Keratinocyte (primary cell): ENCODE results near the gene LPIN1. TPM values are rescaled to one million over a fixed set of nuclear protein-coding genes. Genes with fewer than 3 reads are reported as not detected.

Experiments
- DNase-seq: peaks from one replicate; pipeline ENCODE4 v3.0.0-alpha.2; 2011; ENCODE audit warnings: low read depth, missing footprints, low spot score
- FAIRE-seq: peaks from 2 replicates; lab custom pipeline; 2011; peaks lifted over from hg19 to GRCh38; lab: Jason Lieb, UNC
- H2AFZ ChIP-seq: 2 replicates; pipeline ENCODE4 v1.6.0; 2012; ENCODE audit warnings: low read length, control low read depth, inconsistent platforms; ENCODE audit not compliant: control insufficient read depth
- H3K27ac ChIP-seq: 2 replicates; pipeline ENCODE4 v1.5.1; 2011; ENCODE audit warnings: low read length; ENCODE audit not compliant: control insufficient read depth, insufficient read depth
- H3K27me3 ChIP-seq: 3 replicates; pipeline ENCODE4 v1.6.0; 2011; ENCODE audit warnings: low read length; ENCODE audit not compliant: control insufficient read depth, insufficient read depth; ENCODE audit errors: extremely low read depth
- H3K36me3 ChIP-seq, 2 experiments: 2 replicates in 1 of 2; 3 replicates in 1 of 2; pipeline ENCODE4 v1.5.1; 2011; ENCODE audit warnings: low read length in 2 of 2, mild to moderate bottlenecking in 1 of 2; ENCODE audit not compliant: control insufficient read depth in 2 of 2, insufficient read depth in 2 of 2; ENCODE audit errors: extremely low read depth in 1 of 2
- H3K4me1 ChIP-seq: 3 replicates; pipeline ENCODE4 v1.5.1; 2011; ENCODE audit warnings: low read length; ENCODE audit not compliant: control insufficient read depth, insufficient read depth; ENCODE audit errors: extremely low read depth
- H3K4me2 ChIP-seq: 3 replicates; pipeline ENCODE4 v1.6.0; 2011; ENCODE audit warnings: low read depth, low read length; ENCODE audit not compliant: control insufficient read depth, insufficient read depth; ENCODE audit errors: extremely low read depth
- H3K4me3 ChIP-seq, 3 experiments: fragments of 200-600 bp in 1 of 3; sonication (generic) in 1 of 3; 2 replicates in 2 of 3; 3 replicates in 1 of 3; pipeline ENCODE4 v1.5.1; 2011 to 2016; ENCODE audit warnings: low read length in 3 of 3, mild to moderate bottlenecking in 3 of 3, control low read depth in 2 of 3, inconsistent platforms in 1 of 3, low read depth in 1 of 3, mixed read lengths in 1 of 3, mixed run types in 1 of 3, moderate library complexity in 1 of 3; ENCODE audit not compliant: control insufficient read depth in 2 of 3, insufficient read depth in 2 of 3; ENCODE audit errors: extremely low read depth in 1 of 3
- H3K79me2 ChIP-seq: 2 replicates; pipeline ENCODE4 v1.6.0; 2012; ENCODE audit warnings: low read length; ENCODE audit not compliant: control insufficient read depth, insufficient read depth
- H3K9ac ChIP-seq: 3 replicates; pipeline ENCODE4 v1.6.0; 2011; ENCODE audit warnings: low read length; ENCODE audit not compliant: control insufficient read depth, insufficient read depth; ENCODE audit errors: extremely low read depth
- H3K9me1 ChIP-seq: 3 replicates; pipeline ENCODE4 v1.6.0; 2011; ENCODE audit warnings: low read length; ENCODE audit not compliant: control insufficient read depth, insufficient read depth; ENCODE audit errors: extremely low read depth
- H3K9me3 ChIP-seq: 2 replicates; pipeline ENCODE4 v1.5.1; 2012; ENCODE audit warnings: low read depth, low read length; ENCODE audit not compliant: control insufficient read depth
- H4K20me1 ChIP-seq: 3 replicates; pipeline ENCODE4 v1.6.0; 2011; ENCODE audit warnings: low read length; ENCODE audit not compliant: control insufficient read depth, insufficient read depth; ENCODE audit errors: extremely low read depth
- CTCF ChIP-seq, 3 experiments: IDR thresholded peaks in 1 of 3; conservative IDR thresholded peaks in 1 of 3; optimal IDR thresholded peaks in 1 of 3; 2 replicates in 2 of 3; 3 replicates in 1 of 3; pipeline versions ENCODE3 to v1.5.1; 2011; ENCODE audit warnings: low read length in 3 of 3, mild to moderate bottlenecking in 3 of 3, moderate library complexity in 2 of 3, control low read depth in 1 of 3, inconsistent platforms in 1 of 3; ENCODE audit not compliant: insufficient read depth in 2 of 3; ENCODE audit errors: extremely low read depth in 1 of 3
- EZH2 ChIP-seq: IDR thresholded peaks from one replicate; pipeline ENCODE4 v1.6.1; 2012; ENCODE audit warnings: inconsistent platforms, mild to moderate bottlenecking, low read length, moderate library complexity
- dilution Hi-C: fragments of 300-500 bp; cut with MboI; formaldehyde crosslinking; loops from one replicate; pipeline ENCODE4 v1.7.0; 2020; ENCODE audit warnings: low sequenced_read_pairs; ENCODE audit not compliant: extremely low pct_ligation_motif_present
- polyA plus RNA-seq, 5 experiments: library from polyadenylated mRNA; depleted of rRNA in 3 of 5; stranded (reverse) in 3 of 5; stranded (forward) in 1 of 5; unstranded in 1 of 5; fragments of >200 nt; gene quantifications; 1 replicate in 1 of 5; 2 replicates in 3 of 5; 3 replicates in 1 of 5; pipeline versions ENCODE4 v1.2.1 to v1.2.3, GENCODE V29; 2011 to 2012; ENCODE audit warnings: missing spikeins in 2 of 5, low read depth in 1 of 5, low replicate concordance in 1 of 5

Gene LPIN1
- polyA plus RNA-seq, 1 donor (not counting 4 experiments of a cell fraction or from before 2014, with no cell fraction given), result 79.6 TPM

- FAIRE-seq, result no peak
- dilution Hi-C loops, result loop anchor here (25.0 kb wide), 1 partner anchor 98 kb away; no protein-coding TSS in a partner anchor
Measured at GRCh38 chr2:11785611-11785940, 39.1 kb downstream of the LPIN1 start.

GRCh38 chr2:11786191-11786590, 39.8 kb downstream of the LPIN1 start:
- no peak for FAIRE-seq
- Histone ChIP-seq H3K79me2 (peaks cover 13% of the 10 kb centered on the region), H3K9ac (no peak overlapping the region), H3K9me3 (no peaks in the 10 kb centered on the region), H3K36me3 (peaks cover 54 to 57% of the 10 kb centered on the region in 2 experiments), H3K4me3 (no peak overlapping the region), H3K27ac (no peak overlapping the region), H3K9me1 (no peaks in the 10 kb centered on the region), H3K4me1 (no peaks in the 10 kb centered on the region), H2AFZ (no peak overlapping the region), H3K4me2 (no peak overlapping the region), H4K20me1 (peaks cover 7% of the 10 kb centered on the region), H3K27me3 (no peaks in the 10 kb centered on the region)
- TF ChIP-seq CTCF (optimal IDR thresholded peaks at IDR 0.05 in 1 of 3, IDR thresholded peaks at IDR 0.05 in 1 of 3, conservative IDR thresholded peaks at IDR 0.05 in 1 of 3; ENCODE audit: extremely low read depth in 1 of 3, insufficient read depth in 2 of 3, low read length in 3 of 3), result no peak
- dilution Hi-C loops, result loop anchor here (25.0 kb wide), 1 partner anchor 99 kb away; no protein-coding TSS in a partner anchor
- DNase-seq, result no peak

More at GRCh38 chr2:11785611-11785940, 39.1 kb downstream of the LPIN1 start:
- H3K4me1 ChIP-seq, result no peaks in the 10 kb centered on the region
- H3K4me2 ChIP-seq, result no peak overlapping the region
- H3K27ac ChIP-seq, result no peak overlapping the region
- H3K79me2 ChIP-seq, result peaks cover 13% of the 10 kb centered on the region
- H3K9ac ChIP-seq, result no peak overlapping the region
- DNase-seq, result no peak
- no peaks in the 10 kb centered on the region for H3K27me3 ChIP-seq
- H3K36me3 ChIP-seq, result peaks cover 55 to 56% of the 10 kb centered on the region in 2 experiments
- peaks cover 7% of the 10 kb centered on the region for H4K20me1 ChIP-seq
- no peaks in the 10 kb centered on the region for H3K9me3 ChIP-seq
- H2AFZ ChIP-seq, result no peak overlapping the region
- no peak overlapping the region for H3K4me3 ChIP-seq
- TF ChIP-seq CTCF (optimal IDR thresholded peaks at IDR 0.05 in 1 of 3, IDR thresholded peaks at IDR 0.05 in 1 of 3, conservative IDR thresholded peaks at IDR 0.05 in 1 of 3; ENCODE audit: extremely low read depth in 1 of 3, insufficient read depth in 2 of 3, low read length in 3 of 3) (no peak), EZH2 (no peak)
- H3K9me1 ChIP-seq, result no peaks in the 10 kb centered on the region
